ENCODE measurements around the gene NRSN2.

GRCh38 chr20:361561-361960 is 14.7 kb downstream of the NRSN2 start:
- TF ChIP-seq SUZ12 (IDR thresholded peaks at IDR 0.05; ENCODE audit: extremely low read depth, insufficient read depth, insufficient read length) (no peak), YY1 (IDR thresholded peaks at IDR 0.05; ENCODE audit: insufficient read depth, insufficient read length) (no peak), ZNF274 (IDR thresholded peaks at IDR 0.05; ENCODE audit: low read depth, low read length) (no peak)

All from NT2/D1 (cell line).